GM12864 (cell line): Measurements from ENCODE around the gene WHRN.

Source experiments
- DNase-seq: peaks from one replicate; pipeline ENCODE4 v3.0.0-alpha.2; 2011; ENCODE audit warnings: low read depth
- H3K4me3 ChIP-seq: 2 replicates; pipeline ENCODE4 v1.5.1; 2011; ENCODE audit warnings: mild to moderate bottlenecking, low read depth, low read length, control low read depth
- TF ChIP-seq, protein P1 (sequence below): IDR thresholded peaks from 2 replicates; pipeline ENCODE4 v1.5.1; 2011; ENCODE audit warnings: low read depth, mild to moderate bottlenecking, moderate library complexity, low read length, control low read depth, inconsistent platforms; ENCODE audit errors: missing control alignments

The WHRN gene

DNA sequence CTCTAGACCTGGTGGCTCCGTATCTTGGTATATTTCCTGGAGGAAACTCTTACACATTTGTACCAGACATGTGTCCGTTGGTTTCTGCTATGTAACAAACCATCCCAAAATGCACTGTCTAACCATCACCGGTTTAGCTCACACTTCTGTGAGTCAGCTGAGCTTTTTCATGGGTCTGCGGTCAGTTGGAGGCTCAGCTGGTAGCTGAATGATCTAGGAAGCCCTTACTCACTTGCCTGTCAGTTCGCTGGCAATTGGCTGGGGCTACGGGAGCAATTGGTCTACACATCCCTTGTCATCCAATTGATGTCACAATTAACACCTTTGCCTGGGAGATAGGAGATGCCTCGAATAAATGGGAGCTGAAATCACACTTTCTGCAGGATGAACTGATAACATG, 11.6 kb upstream of the WHRN start:
- no peak for DNase-seq
- no peak overlapping the region for H3K4me3 ChIP-seq
- TF ChIP-seq, protein P1, sequence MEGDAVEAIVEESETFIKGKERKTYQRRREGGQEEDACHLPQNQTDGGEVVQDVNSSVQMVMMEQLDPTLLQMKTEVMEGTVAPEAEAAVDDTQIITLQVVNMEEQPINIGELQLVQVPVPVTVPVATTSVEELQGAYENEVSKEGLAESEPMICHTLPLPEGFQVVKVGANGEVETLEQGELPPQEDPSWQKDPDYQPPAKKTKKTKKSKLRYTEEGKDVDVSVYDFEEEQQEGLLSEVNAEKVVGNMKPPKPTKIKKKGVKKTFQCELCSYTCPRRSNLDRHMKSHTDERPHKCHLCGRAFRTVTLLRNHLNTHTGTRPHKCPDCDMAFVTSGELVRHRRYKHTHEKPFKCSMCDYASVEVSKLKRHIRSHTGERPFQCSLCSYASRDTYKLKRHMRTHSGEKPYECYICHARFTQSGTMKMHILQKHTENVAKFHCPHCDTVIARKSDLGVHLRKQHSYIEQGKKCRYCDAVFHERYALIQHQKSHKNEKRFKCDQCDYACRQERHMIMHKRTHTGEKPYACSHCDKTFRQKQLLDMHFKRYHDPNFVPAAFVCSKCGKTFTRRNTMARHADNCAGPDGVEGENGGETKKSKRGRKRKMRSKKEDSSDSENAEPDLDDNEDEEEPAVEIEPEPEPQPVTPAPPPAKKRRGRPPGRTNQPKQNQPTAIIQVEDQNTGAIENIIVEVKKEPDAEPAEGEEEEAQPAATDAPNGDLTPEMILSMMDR = no peak

DNA sequence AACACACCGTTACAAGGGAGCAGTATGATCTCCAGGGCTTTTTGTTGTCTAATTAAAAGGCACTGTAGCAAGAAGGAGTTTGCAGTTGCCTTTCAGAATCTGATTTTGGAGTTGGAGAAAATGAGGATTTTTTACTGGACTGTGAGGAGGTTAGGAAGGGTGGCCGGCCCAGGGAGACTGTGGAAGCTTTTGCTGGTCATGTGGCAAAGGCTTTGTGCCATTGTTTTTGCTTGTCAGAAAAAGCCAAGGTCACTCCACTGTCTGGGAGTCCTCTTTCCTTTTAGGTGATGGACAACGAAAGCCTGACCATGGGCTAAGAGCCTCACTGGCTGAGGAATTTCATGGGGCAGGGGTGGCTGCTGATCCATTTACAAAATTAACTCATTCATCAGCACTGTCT, 10.3 kb upstream of the WHRN start:
- H3K4me3 ChIP-seq = no peak overlapping the region
- no peak for DNase-seq
- TF ChIP-seq, protein P1 = no peak

DNA sequence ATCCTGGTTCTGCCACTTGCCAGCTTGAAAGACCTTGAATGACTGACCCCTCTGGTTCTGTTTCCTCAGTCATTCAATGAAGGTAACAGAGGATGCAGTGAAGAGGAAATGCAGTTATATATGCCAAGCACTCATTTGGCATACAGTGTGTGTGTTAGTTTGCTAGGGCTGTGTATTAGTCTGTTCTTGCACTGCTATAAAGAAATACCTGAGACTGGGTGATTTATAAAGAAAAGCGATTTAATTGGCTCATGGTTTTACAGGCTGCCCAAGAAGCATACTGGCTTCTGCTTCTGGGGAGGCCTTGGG, 8.6 kb upstream of the WHRN start:
- TF ChIP-seq, protein P1 = no peak
- H3K4me3 ChIP-seq = no peak overlapping the region
- no peak for DNase-seq

DNA sequence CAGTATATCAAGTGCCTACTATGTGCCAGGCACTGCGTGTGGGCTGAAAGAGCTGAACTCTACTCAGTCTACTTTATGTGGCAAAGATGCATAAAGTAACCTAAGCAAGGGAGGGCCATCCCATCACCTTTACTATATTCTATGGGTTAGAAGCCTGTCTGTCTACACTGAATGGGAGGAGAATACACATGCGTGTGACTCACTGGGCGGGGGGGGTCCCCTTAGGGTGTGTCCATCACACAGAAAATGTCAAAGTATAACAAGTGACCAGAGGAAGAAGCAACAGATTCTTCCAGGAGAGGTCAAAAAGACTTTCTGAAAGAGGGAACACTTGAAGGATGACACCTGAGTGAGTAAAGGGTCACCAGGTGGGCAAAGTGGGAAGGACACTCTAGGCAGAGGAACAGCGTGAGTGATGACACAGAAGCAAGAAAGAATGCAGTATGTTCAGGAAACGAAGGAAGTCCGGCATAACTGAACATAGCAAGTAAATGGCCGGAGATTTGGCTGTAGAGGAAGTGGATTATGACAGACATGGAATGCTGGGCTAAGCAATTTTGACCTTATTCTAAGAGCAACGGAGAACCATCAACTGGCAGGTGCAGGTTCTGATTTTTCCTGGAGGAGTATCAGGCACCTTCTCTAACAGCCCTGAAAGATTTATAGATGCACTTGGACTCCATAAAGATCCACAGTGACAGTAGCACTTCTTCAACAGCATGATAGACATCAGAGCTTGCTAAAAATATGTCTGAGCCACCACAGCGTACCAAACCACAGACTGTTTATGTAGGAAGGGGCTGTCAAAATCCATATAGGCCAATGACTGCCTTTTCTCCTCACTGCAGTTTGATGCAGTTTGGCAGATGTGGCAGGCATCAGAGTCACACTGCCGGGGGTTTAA, 8.0 kb upstream of the WHRN start:
- TF ChIP-seq, protein P1 = no peak
- H3K4me3 ChIP-seq = no peak overlapping the region
- no peak for DNase-seq

DNA sequence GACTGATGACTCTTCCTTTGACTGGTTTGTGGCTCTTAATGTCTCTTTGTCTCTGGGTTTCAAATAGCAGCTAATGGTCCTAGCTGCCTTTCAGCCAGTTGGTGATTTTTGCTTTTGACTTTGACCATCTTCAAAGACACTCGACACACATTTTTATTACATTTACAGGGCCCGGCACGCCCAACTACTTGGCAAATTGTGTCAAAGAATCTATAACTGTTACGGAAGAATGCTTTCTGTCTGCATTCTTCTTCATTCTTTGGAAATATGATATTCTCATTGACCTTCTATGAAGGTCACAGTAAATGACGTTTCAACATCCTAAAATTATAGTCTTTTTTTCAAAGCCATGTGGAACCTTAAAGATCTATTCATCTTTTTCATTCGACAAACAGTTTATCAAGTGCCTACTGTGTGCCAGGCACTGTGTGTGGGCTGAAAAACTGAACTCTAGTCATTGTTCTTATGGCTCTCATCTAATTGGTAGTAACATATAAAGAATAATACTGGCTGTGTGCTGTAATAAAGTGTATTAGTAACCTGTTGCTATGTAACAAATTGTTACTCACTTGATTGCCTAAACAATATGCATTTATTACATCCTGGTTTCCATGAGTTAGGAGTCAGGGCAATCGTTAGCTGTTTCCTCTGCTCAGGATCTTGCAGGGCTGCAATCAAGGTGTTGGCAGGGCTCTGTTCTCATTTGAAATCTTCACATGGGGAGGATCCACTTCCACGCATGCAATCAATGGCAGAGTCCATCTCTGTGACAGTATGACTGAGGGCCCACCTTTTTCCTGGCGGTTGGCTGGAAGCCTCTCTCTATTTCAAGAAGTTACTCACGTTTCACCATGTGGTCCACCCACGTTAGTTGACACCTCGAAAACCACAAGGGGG, 7.0 kb upstream of the WHRN start:
- DNase-seq = no peak
- H3K4me3 ChIP-seq = no peak overlapping the region
- TF ChIP-seq, protein P1 = no peak

DNA sequence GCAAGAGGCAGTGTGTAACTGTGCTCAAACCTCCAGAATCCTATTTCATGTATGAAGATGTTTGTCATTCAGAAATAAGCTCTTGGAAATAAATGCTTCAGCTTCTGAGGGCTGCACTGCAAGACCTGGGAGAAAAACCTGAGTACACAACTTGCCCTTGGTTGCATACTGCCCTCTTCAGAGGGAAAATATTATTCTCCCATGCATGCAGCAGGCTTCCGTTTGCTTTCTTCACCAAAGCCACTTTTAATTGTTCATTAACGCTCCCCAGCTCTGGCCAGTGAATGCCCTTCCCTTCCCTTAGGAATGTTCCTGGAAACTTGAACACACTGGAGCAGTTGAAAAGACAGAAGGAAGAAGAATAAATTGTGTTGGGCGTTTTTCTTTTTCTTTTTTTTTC, 2.5 kb upstream of the WHRN start:
- TF ChIP-seq, protein P1 = peak; percentile 39
- no peak overlapping the region for H3K4me3 ChIP-seq
- DNase-seq = no peak
